Calu3 (cell line): ENCODE data around the gene PCDH9. TPM values are rescaled to one million over a fixed set of nuclear protein-coding genes. Genes with fewer than 3 reads are reported as not detected.

Experiments
- BruUV-seq: library from RNA; stranded (reverse); fragments of 400-500 nt; replicated peaks from 2 replicates; lab custom pipeline; 2021; lab: Mats Ljungman, UMichigan
- CTCF ChIA-PET: fragments of 300-600 bp; sonication (Branson Sonifier 250); formaldehyde crosslinking; loops from one replicate; lab custom pipeline; 2022; ENCODE audit warnings: antibody characterized with exemption; lab: Charles Lee
- DNase-seq: peaks from one replicate; pipeline ENCODE4 v3.0.0; 2022
- H3K27ac Mint-ChIP-seq: one replicate; pipeline ENCODE4 v1.8.0; 2022; ENCODE audit warnings: mixed read lengths; ENCODE audit not compliant: unreplicated experiment
- H3K27me3 Mint-ChIP-seq: one replicate; pipeline ENCODE4 v1.8.0; 2022; ENCODE audit warnings: mixed read lengths; ENCODE audit not compliant: unreplicated experiment
- H3K36me3 Mint-ChIP-seq: one replicate; pipeline ENCODE4 v1.8.0; 2022; ENCODE audit warnings: mild to moderate bottlenecking, moderate library complexity, mixed read lengths; ENCODE audit not compliant: insufficient read depth, unreplicated experiment
- H3K4me1 Mint-ChIP-seq: one replicate; pipeline ENCODE4 v1.8.0; 2022; ENCODE audit warnings: mild to moderate bottlenecking, low read depth, mixed read lengths; ENCODE audit not compliant: unreplicated experiment
- H3K4me3 Mint-ChIP-seq: one replicate; pipeline ENCODE4 v1.8.0; 2022; ENCODE audit warnings: mild to moderate bottlenecking, low read depth, moderate library complexity, mixed read lengths; ENCODE audit not compliant: unreplicated experiment
- H3K9me3 Mint-ChIP-seq: one replicate; pipeline ENCODE4 v1.8.0; 2022; ENCODE audit warnings: low read depth, mixed read lengths; ENCODE audit not compliant: unreplicated experiment
- CTCF ChIP-seq: fragments of 200-600 bp; IDR thresholded peaks from one replicate; pipeline ENCODE4 v1.8.0; 2022; ENCODE audit warnings: antibody characterized with exemption; ENCODE audit not compliant: unreplicated experiment
- intact Hi-C: fragments of 100-400 bp; cut with micrococcal nuclease; formaldehyde crosslinking; loops from one replicate; pipeline ENCODE4 v1.10.0; 2022; ENCODE audit not compliant: unreplicated experiment
- total RNA-seq: library from RNA; stranded (reverse); gene quantifications from 2 replicates; pipeline ENCODE4 v1.2.3, GENCODE V29; 2022

PCDH9 gene
- total RNA-seq, 1 experiment from 2014 or later = 1.3 TPM

- no peaks in the 10 kb centered on the region for H3K4me1 Mint-ChIP-seq
- no peak overlapping the region for H3K27ac Mint-ChIP-seq
- no TSS peak for BruUV-seq
- no peak overlapping the region for H3K4me3 Mint-ChIP-seq
- H3K27me3 Mint-ChIP-seq = no peaks in the 10 kb centered on the region
- no peaks in the 10 kb centered on the region for H3K36me3 Mint-ChIP-seq
- no peak for DNase-seq
- CTCF ChIA-PET = no interaction called here
- H3K9me3 Mint-ChIP-seq = no peaks in the 10 kb centered on the region
- TF ChIP-seq CTCF = no peak
- intact Hi-C loops = no loop called here
Measured at GRCh38 chr13:66914155-66914554, 316.0 kb downstream of the PCDH9 start.

GRCh38 chr13:66911411-66911939 lies 318.7 kb downstream of the PCDH9 start:
- Mint-ChIP-seq H3K9me3 (no peaks in the 10 kb centered on the region), H3K4me1 (no peaks in the 10 kb centered on the region), H3K27ac (no peak overlapping the region), H3K36me3 (no peaks in the 10 kb centered on the region), H3K4me3 (no peak overlapping the region), H3K27me3 (no peaks in the 10 kb centered on the region)
- no peak for DNase-seq
- intact Hi-C loops = no loop called here
- TF ChIP-seq CTCF = no peak
- CTCF ChIA-PET = no interaction called here
- no TSS peak for BruUV-seq

GRCh38 chr13:66899955-66900354 lies 330.2 kb downstream of the PCDH9 start:
- H3K27ac Mint-ChIP-seq = no peak overlapping the region
- no peak overlapping the region for H3K4me3 Mint-ChIP-seq
- intact Hi-C loops = no loop called here
- H3K27me3 Mint-ChIP-seq = no peaks in the 10 kb centered on the region
- H3K36me3 Mint-ChIP-seq = no peaks in the 10 kb centered on the region
- no peaks in the 10 kb centered on the region for H3K9me3 Mint-ChIP-seq
- no peaks in the 10 kb centered on the region for H3K4me1 Mint-ChIP-seq
- TF ChIP-seq CTCF = no peak
- DNase-seq = no peak
- CTCF ChIA-PET = interaction anchor here (1.3 kb wide), 1 partner anchor 95 kb away, joined by 3 read pairs; no protein-coding TSS in a partner anchor
- no TSS peak for BruUV-seq

GRCh38 chr13:66896933-66897332 lies 333.2 kb downstream of the PCDH9 start:
- intact Hi-C loops = no loop called here
- Mint-ChIP-seq H3K9me3 (no peaks in the 10 kb centered on the region), H3K36me3 (no peaks in the 10 kb centered on the region), H3K4me1 (no peaks in the 10 kb centered on the region), H3K27me3 (no peaks in the 10 kb centered on the region), H3K27ac (no peak overlapping the region), H3K4me3 (no peak overlapping the region)
- DNase-seq = no peak
- no TSS peak for BruUV-seq
- CTCF ChIA-PET = no interaction called here
- TF ChIP-seq CTCF = no peak
